HepG2 (cell line): ENCODE measurements around the gene SSU72. TPM values are rescaled to one million over a fixed set of nuclear protein-coding genes. Genes with fewer than 3 reads are reported as not detected.

Source experiments
- EEA1 ChIP-seq: sonication (generic); formaldehyde crosslinking; IDR thresholded peaks from 2 replicates; pipeline ENCODE4 v1.5.1; 2020; ENCODE audit warnings: mild to moderate bottlenecking, missing genetic modification reagents, borderline replicate concordance
- GATAD1 ChIP-seq: IDR thresholded peaks from 2 replicates; pipeline ENCODE4 v1.6.1; 2016; ENCODE audit warnings: missing genetic modification reagents, missing compliant biosample characterization
- HNRNPUL1 ChIP-seq: fragments of 200-400 bp; formaldehyde crosslinking; IDR thresholded peaks from 2 replicates; pipeline ENCODE4 v1.6.1; 2017; ENCODE audit warnings: low read depth, mild to moderate bottlenecking, low read length, moderate library complexity
- MAF1 ChIP-seq: sonication (generic); formaldehyde crosslinking; IDR thresholded peaks from 2 replicates; pipeline ENCODE4 v1.5.0; 2020; ENCODE audit warnings: missing genetic modification reagents, borderline replicate concordance
- ZNF30 ChIP-seq: sonication (generic); formaldehyde crosslinking; IDR thresholded peaks from 2 replicates; pipeline ENCODE4 v1.5.0; 2020; ENCODE audit warnings: mild to moderate bottlenecking, missing genetic modification reagents
- ZNF891 ChIP-seq: sonication (generic); formaldehyde crosslinking; IDR thresholded peaks from 2 replicates; pipeline ENCODE4 v1.5.0; 2020; ENCODE audit warnings: mild to moderate bottlenecking, missing genetic modification reagents
- polyA plus RNA-seq, 8 experiments: library from polyadenylated mRNA; depleted of rRNA in 3 of 8; stranded (reverse) in 7 of 8; unstranded in 1 of 8; fragments of >200 nt; fragmentation: Illumina TruSeq in 4 of 8; extraction: Trizol in 4 of 8; gene quantifications; 2 replicates each; pipeline versions ENCODE4 v1.2.1 to v1.2.3, GENCODE V29; 2011 to 2016; ENCODE audit warnings: low read depth in 4 of 8, missing spikeins in 1 of 8, mixed read lengths in 1 of 8; ENCODE audit not compliant: insufficient read depth in 1 of 8
- total RNA-seq, 5 experiments: library from RNA; depleted of rRNA; stranded (reverse); fragments of >200 nt; fragmentation: Illumina TruSeq; extraction: Trizol; gene quantifications; 2 replicates each; pipeline ENCODE4 v1.2.3, GENCODE V29; 2016; ENCODE audit warnings: low read depth in 1 of 5
- TF ChIP-seq, protein P1 (sequence below): IDR thresholded peaks from 2 replicates; pipeline ENCODE4 v1.6.1; 2016; ENCODE audit warnings: low read depth, missing genetic modification reagents, missing compliant biosample characterization
- TF ChIP-seq, protein P2 (sequence below): sonication (generic); formaldehyde crosslinking; IDR thresholded peaks from 2 replicates; pipeline ENCODE4 v1.4.0; 2020; ENCODE audit warnings: missing genetic modification reagents
- TF ChIP-seq, protein P3 (sequence below): IDR thresholded peaks from 2 replicates; pipeline ENCODE4 v1.6.1; 2016; ENCODE audit warnings: mild to moderate bottlenecking
- TF ChIP-seq, protein P4 (sequence below): sonication (generic); formaldehyde crosslinking; IDR thresholded peaks from 2 replicates; pipeline ENCODE4 v1.4.0; 2020; ENCODE audit warnings: mild to moderate bottlenecking, missing genetic modification reagents
- TF ChIP-seq, protein P5 (sequence below), 2 experiments: sonication (generic) in 1 of 2; formaldehyde crosslinking in 1 of 2; IDR thresholded peaks; 2 replicates each; pipeline versions ENCODE4 v1.4.0 to v1.6.1; 2018 to 2020; ENCODE audit warnings: missing genetic modification reagents in 2 of 2, borderline replicate concordance in 1 of 2, low read depth in 1 of 2, mild to moderate bottlenecking in 1 of 2, missing biosample characterization in 1 of 2
- TF ChIP-seq, protein P6 (sequence below): sonication (generic); formaldehyde crosslinking; IDR thresholded peaks from 2 replicates; pipeline ENCODE4 v1.5.0; 2020; ENCODE audit warnings: mild to moderate bottlenecking, missing genetic modification reagents

The SSU72 gene
- total and polyA plus RNA-seq, 2 of the 13 experiments (the other 11 are each of a cell fraction or from before 2014, with no cell fraction given), result 42.8 to 67.1 TPM

DNA sequence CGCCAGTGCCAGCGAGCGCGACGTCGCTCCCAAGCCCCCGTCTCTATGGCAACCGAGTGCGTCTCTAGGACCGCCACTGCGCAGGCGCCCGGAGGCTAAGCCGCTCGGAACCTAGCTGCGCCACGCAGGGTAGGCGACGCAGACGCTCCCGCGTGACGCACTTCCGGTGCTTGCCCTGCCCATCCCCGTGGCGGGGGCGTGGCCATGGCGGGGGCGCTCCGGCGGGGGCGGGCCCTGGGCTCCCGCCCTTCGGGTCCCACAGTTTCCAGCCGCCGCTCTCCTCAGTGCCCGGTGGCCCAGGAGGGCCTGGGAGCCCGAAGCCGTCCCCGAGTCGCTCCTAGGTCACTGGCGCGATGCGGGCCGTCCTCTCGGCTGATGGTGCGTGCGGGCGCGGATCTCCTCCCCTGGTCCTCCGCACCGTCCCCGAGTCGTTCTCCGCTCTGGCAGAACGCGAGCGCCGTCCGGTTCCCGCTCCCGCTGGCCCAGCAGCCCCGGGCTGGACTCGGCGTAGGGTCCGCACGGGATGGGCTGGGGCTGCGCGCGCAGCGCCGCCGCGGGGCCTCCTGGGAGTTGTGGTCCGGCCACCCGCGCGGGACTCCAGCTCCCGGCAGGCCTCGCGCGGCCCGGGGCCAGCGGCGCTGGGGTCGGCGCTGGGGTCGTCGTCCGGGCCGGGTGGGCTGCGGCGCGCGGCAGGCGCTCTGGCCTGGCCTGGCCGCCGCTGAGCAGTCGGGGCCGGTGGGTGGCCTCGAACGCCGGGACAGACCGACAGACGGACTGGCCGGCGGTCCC is 40.8 kb upstream of the SSU72 start, which contains the start of gene MIB2 (continued):
- TF ChIP-seq, protein P1, sequence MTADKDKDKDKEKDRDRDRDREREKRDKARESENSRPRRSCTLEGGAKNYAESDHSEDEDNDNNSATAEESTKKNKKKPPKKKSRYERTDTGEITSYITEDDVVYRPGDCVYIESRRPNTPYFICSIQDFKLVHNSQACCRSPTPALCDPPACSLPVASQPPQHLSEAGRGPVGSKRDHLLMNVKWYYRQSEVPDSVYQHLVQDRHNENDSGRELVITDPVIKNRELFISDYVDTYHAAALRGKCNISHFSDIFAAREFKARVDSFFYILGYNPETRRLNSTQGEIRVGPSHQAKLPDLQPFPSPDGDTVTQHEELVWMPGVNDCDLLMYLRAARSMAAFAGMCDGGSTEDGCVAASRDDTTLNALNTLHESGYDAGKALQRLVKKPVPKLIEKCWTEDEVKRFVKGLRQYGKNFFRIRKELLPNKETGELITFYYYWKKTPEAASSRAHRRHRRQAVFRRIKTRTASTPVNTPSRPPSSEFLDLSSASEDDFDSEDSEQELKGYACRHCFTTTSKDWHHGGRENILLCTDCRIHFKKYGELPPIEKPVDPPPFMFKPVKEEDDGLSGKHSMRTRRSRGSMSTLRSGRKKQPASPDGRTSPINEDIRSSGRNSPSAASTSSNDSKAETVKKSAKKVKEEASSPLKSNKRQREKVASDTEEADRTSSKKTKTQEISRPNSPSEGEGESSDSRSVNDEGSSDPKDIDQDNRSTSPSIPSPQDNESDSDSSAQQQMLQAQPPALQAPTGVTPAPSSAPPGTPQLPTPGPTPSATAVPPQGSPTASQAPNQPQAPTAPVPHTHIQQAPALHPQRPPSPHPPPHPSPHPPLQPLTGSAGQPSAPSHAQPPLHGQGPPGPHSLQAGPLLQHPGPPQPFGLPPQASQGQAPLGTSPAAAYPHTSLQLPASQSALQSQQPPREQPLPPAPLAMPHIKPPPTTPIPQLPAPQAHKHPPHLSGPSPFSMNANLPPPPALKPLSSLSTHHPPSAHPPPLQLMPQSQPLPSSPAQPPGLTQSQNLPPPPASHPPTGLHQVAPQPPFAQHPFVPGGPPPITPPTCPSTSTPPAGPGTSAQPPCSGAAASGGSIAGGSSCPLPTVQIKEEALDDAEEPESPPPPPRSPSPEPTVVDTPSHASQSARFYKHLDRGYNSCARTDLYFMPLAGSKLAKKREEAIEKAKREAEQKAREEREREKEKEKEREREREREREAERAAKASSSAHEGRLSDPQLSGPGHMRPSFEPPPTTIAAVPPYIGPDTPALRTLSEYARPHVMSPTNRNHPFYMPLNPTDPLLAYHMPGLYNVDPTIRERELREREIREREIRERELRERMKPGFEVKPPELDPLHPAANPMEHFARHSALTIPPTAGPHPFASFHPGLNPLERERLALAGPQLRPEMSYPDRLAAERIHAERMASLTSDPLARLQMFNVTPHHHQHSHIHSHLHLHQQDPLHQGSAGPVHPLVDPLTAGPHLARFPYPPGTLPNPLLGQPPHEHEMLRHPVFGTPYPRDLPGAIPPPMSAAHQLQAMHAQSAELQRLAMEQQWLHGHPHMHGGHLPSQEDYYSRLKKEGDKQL (CRISPR knock-in tag), result no peak
- TF ChIP-seq, protein P2, sequence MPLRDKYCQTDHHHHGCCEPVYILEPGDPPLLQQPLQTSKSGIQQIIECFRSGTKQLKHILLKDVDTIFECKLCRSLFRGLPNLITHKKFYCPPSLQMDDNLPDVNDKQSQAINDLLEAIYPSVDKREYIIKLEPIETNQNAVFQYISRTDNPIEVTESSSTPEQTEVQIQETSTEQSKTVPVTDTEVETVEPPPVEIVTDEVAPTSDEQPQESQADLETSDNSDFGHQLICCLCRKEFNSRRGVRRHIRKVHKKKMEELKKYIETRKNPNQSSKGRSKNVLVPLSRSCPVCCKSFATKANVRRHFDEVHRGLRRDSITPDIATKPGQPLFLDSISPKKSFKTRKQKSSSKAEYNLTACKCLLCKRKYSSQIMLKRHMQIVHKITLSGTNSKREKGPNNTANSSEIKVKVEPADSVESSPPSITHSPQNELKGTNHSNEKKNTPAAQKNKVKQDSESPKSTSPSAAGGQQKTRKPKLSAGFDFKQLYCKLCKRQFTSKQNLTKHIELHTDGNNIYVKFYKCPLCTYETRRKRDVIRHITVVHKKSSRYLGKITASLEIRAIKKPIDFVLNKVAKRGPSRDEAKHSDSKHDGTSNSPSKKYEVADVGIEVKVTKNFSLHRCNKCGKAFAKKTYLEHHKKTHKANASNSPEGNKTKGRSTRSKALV (CRISPR knock-in tag), result 0 out of 2 replicates have a peak, but pooled peaks have one; percentile 44
- TF ChIP-seq GATAD1 (CRISPR knock-in tag) (peak; percentile 92), ZNF891 (CRISPR knock-in tag) (no peak), EEA1 (peak; percentile 86), MAF1 (CRISPR knock-in tag) (peak; percentile 78; the same call in 1 of the 2 replicates), ZNF30 (CRISPR knock-in tag) (no peak), HNRNPUL1 (no peak)
- TF ChIP-seq, protein P3, sequence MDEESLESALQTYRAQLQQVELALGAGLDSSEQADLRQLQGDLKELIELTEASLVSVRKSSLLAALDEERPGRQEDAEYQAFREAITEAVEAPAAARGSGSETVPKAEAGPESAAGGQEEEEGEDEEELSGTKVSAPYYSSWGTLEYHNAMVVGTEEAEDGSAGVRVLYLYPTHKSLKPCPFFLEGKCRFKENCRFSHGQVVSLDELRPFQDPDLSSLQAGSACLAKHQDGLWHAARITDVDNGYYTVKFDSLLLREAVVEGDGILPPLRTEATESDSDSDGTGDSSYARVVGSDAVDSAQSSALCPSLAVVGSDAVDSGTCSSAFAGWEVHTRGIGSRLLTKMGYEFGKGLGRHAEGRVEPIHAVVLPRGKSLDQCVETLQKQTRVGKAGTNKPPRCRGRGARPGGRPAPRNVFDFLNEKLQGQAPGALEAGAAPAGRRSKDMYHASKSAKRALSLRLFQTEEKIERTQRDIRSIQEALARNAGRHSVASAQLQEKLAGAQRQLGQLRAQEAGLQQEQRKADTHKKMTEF (CRISPR knock-in tag), result peak; percentile 80; the same call in 1 of the 2 replicates
- TF ChIP-seq, protein P4, sequence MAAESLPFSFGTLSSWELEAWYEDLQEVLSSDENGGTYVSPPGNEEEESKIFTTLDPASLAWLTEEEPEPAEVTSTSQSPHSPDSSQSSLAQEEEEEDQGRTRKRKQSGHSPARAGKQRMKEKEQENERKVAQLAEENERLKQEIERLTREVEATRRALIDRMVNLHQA (CRISPR knock-in tag), result no peak
- TF ChIP-seq, protein P5, sequence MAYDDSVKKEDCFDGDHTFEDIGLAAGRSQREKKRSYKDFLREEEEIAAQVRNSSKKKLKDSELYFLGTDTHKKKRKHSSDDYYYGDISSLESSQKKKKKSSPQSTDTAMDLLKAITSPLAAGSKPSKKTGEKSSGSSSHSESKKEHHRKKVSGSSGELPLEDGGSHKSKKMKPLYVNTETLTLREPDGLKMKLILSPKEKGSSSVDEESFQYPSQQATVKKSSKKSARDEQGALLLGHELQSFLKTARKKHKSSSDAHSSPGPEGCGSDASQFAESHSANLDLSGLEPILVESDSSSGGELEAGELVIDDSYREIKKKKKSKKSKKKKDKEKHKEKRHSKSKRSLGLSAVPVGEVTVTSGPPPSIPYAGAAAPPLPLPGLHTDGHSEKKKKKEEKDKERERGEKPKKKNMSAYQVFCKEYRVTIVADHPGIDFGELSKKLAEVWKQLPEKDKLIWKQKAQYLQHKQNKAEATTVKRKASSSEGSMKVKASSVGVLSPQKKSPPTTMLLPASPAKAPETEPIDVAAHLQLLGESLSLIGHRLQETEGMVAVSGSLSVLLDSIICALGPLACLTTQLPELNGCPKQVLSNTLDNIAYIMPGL (CRISPR knock-in tag; IDR thresholded peaks at IDR 0.05; ENCODE audit: borderline replicate concordance in 1 of 2, low read depth in 1 of 2), result peak; percentile 83 to 86; a peak in 3 of 4 replicates
- TF ChIP-seq, protein P6, sequence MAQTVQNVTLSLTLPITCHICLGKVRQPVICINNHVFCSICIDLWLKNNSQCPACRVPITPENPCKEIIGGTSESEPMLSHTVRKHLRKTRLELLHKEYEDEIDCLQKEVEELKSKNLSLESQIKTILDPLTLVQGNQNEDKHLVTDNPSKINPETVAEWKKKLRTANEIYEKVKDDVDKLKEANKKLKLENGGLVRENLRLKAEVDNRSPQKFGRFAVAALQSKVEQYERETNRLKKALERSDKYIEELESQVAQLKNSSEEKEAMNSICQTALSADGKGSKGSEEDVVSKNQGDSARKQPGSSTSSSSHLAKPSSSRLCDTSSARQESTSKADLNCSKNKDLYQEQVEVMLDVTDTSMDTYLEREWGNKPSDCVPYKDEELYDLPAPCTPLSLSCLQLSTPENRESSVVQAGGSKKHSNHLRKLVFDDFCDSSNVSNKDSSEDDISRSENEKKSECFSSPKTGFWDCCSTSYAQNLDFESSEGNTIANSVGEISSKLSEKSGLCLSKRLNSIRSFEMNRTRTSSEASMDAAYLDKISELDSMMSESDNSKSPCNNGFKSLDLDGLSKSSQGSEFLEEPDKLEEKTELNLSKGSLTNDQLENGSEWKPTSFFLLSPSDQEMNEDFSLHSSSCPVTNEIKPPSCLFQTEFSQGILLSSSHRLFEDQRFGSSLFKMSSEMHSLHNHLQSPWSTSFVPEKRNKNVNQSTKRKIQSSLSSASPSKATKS (CRISPR knock-in tag), result no peak
